GM12864 (cell line): ENCODE measurements around the gene ATP2A2.
A peak's percentile ranks its signal among the peaks of the same experiment; 100 is the strongest.

Experiments
- DNase-seq: peaks from one replicate; pipeline ENCODE4 v3.0.0-alpha.2; 2011; ENCODE audit warnings: low read depth
- H3K4me3 ChIP-seq: 2 replicates; pipeline ENCODE4 v1.5.1; 2011; ENCODE audit warnings: mild to moderate bottlenecking, low read depth, low read length, control low read depth
- CTCF ChIP-seq: IDR thresholded peaks from 2 replicates; pipeline ENCODE4 v1.5.1; 2011; ENCODE audit warnings: low read depth, mild to moderate bottlenecking, moderate library complexity, low read length, control low read depth, inconsistent platforms; ENCODE audit errors: missing control alignments

The ATP2A2 gene

GRCh38 chr12:110280392-110280778, 662 bp upstream of the ATP2A2 start:
- no peak for TF ChIP-seq CTCF
- DNase-seq = no peak
- H3K4me3 ChIP-seq = peak overlapping the region; percentile 88

GRCh38 chr12:110281549-110282299, 677 bp downstream of the ATP2A2 start:
- no peak for TF ChIP-seq CTCF
- DNase-seq = no peak
- peak overlapping the region; percentile 81 for H3K4me3 ChIP-seq

- TF ChIP-seq CTCF = no peak
- DNase-seq = no peak
- peak overlapping the region; percentile 81 for H3K4me3 ChIP-seq
Measured at GRCh38 chr12:110282300-110282860, 1.3 kb downstream of the ATP2A2 start.

- DNase-seq = no peak
- H3K4me3 ChIP-seq = peak overlapping the region; percentile 81
- no peak for TF ChIP-seq CTCF
Measured at GRCh38 chr12:110282956-110283817, 2.1 kb downstream of the ATP2A2 start.

- peak overlapping the region; percentile 33; the same call in 1 of the 2 replicates for H3K4me3 ChIP-seq
- TF ChIP-seq CTCF = no peak
- DNase-seq = no peak
Measured at GRCh38 chr12:110284597-110284996, 3.5 kb downstream of the ATP2A2 start.

GRCh38 chr12:110286623-110287022, 5.6 kb downstream of the ATP2A2 start:
- no peak for DNase-seq
- no peak for TF ChIP-seq CTCF
- no peak overlapping the region for H3K4me3 ChIP-seq
